ENCODE results near the gene DSTYK. TPM values are rescaled to one million over a fixed set of nuclear protein-coding genes. Genes with fewer than 3 reads are reported as not detected.

Gene DSTYK
- total RNA-seq, result 10.7 and 10.9 TPM in 2 replicates

GRCh38 chr1:205211169-205211838 is at the start of gene DSTYK:
DSTYK (minus strand) TSS chr1:205211702; CDS start chr1:205211535, 167 bp downstream.

GRCh38 chr1:205227584-205228013 is 16.1 kb upstream of the DSTYK start, which contains the start of gene TMCC2:
TMCC2 (plus strand) TSS chr1:205227946; CDS start chr1:205228565, 619 bp downstream.

GRCh38 chr1:205121660-205122488 is 89.6 kb downstream of the DSTYK start, which contains the start of gene RBBP5:
RBBP5 (minus strand) TSS chr1:205121978; CDS start chr1:205121873, 105 bp downstream.

Other genes starting within 250 kb of the DSTYK start
- gene CNTN2, start 168.5 kb downstream of the DSTYK start, total RNA-seq, result not detected in 2 replicates
- gene TMEM81, start 127.2 kb downstream of the DSTYK start, total RNA-seq, result 1.5 and 2.0 TPM in 2 replicates
- gene RBBP5, start 89.7 kb downstream of the DSTYK start, total RNA-seq, result 13.6 and 18.4 TPM in 2 replicates
- gene TMCC2, start 16.2 kb upstream of the DSTYK start, total RNA-seq, result 1.1 and 2.5 TPM in 2 replicates
- 0.37 and 1.2 TPM in 2 replicates for gene NUAK2, start 110.0 kb upstream of the DSTYK start, total RNA-seq
- not detected in 2 replicates for gene KLHDC8A, start 145.2 kb upstream of the DSTYK start, total RNA-seq
- gene LEMD1, start 210.4 kb upstream of the DSTYK start, total RNA-seq, result not detected in 2 replicates
- under 0.01 TPM in 1 of 2 replicates, not detected in the other for gene BLACAT1, start 244.3 kb upstream of the DSTYK start, total RNA-seq